ENCODE measurements around the gene TEC. TPM values are rescaled to one million over a fixed set of nuclear protein-coding genes. Genes with fewer than 3 reads are reported as not detected.
"Not testable (repeated sequence)": the region's sequence is repeated elsewhere in the genome, so short reads cannot be mapped to it uniquely, and the experiment has no call there.

The TEC gene
- total RNA-seq, 2 experiments from 2014 or later, result 1.7 to 2.2 TPM

DNA sequence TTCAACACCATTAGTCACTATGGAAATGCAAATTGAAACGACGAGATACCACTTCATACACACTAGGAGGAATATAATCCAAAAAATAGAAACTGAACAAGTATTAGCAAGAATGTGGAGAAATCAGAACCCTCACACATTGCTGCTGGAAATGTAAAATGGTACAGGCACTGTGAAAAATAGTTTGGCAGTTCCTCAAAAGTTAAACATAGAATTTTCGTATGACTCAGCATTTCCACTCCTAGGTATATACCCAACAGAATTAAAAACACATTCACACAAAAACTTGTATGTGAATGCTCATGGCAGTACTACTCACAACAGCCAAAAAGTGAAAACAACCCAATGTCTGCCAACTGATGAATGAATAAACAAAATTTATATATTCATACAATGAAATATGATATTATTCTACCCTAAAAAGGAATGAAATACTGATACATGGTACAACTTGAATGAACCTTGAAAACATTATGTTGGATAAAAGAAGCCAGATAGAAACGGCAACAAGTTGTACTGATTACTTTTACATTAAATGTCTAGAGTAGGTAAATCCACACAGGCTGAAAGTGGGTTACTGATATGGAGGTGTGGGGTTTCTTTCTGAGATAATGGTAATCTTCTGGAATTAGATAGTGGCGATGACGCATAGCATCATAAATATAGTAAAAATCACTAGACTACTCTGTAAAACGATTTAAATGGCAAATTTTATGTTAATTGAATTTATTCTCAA lies 22.3 kb downstream of the TEC start:
- ChIA-PET POLR2A (no interaction called here), CTCF (no interaction called here)

DNA sequence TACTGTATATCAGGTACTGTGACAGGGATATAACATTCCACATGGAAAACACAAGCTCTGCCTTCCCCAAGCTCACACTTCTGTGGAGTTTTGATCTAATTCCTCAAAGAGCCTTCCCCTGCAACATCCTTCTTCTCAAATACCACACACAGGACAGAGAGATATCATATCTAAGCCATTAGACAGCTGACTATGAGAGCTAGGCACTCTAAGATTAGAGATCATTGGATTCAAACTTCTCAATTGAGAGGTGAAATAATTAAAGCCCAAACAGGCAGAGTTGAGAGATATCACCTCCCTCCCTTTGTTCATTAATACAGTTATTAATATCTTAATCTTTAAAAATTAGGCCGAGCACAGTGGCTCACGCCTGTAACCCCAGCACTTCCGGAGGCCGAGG lies 25.0 kb downstream of the TEC start:
- CTCF ChIA-PET, result no interaction called here

DNA sequence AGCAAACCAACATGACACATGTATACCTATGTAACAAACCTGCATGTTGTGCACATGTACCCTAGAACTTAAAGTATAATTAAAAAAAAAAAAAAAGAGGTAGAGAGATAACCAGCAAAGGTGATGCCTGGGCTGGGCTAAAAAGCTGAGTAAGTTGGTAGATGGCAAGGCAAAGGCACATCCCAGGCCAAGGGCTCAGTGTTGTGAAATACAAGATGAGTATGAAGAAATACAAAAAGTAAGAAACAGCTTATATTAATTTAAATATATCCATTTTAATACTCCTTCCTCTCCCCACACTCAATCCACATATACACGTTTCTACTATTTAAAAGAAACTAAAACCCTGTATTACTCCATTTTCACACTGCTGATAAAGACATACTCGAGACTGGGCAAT lies 25.8 kb downstream of the TEC start:
- POLR2A ChIA-PET, result no interaction called here
- CTCF ChIA-PET, result interaction anchor here (0.6 kb wide), 1 partner anchor 31 kb away, joined by 3 read pairs; no protein-coding TSS in a partner anchor

More for the DNA sequence above, 25.0 kb downstream of the TEC start:
- POLR2A ChIA-PET, result no interaction called here

DNA sequence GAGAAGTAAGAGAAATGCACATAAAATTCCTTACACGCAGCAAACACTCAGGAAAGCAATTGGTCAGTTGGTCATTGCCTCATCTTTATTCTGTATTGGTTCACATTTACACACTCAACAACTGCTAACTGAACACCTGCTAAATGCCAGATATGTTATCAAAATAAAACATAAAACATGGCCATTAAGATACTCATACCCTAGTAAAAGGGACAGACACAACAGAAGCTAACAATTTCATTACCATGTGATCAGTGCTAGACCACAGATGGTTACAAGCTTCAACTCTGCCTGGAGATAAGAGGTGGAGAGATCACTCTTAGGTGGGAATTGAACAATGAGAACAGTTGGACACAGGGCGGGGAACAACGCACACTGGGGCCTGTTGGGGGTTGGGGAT lies 26.2 kb downstream of the TEC start:
- POLR2A ChIA-PET, result no interaction called here
- CTCF ChIA-PET, result interaction anchor here (0.6 kb wide), 1 partner anchor 32 kb away, joined by 3 read pairs; no protein-coding TSS in a partner anchor

DNA sequence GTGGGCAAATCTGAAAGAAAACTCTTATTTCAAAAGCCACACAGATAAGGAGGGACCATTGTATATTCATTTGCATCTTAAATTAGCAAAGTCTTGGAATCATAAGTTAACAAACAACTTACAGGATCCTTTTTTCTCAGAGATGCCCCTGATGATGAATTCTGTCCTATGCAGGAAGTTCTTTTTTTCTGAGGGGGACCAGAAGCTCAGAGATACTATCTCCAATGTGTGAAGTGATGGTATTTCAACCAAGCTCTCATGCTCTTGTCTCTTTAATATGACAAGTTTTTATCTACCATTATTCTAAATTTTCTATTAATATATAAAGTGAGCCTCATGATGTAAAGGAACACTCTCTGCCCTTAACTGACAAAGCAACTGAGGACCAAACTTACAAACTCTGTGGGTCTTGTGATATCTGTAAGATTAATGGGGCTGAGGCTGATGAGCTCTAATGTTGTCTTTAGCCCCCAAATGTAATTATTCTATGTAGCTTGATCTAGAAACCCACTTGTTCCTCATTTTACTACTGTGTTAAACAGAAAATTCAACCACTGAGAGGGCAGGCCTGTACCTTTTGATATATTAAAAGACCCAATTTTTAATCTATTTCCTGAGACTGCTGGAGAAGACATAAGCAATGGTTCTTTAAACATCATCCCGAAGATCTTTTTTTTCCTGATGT lies 27.0 kb downstream of the TEC start:
- ChIA-PET CTCF (no interaction called here), POLR2A (no interaction called here)

DNA sequence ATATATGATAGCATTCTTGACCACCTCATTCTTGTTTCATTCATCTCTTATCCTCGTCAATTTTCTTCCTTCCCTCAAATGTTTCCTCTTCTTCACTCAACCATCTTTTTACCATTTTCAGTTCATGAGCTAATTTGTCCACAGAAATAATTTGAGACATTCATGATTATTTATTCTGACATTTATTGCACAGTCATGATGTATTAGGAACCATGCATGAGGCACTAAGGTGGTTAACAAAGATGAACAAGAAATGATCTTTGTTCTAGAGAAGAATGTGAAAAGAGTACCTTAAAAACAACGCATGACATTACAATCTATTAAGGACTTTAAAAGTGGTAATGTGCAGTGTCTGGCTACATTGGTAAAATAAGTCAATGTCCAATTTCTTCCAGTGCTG lies 27.9 kb downstream of the TEC start:
- CTCF ChIA-PET, result no interaction called here
- POLR2A ChIA-PET, result no interaction called here

DNA sequence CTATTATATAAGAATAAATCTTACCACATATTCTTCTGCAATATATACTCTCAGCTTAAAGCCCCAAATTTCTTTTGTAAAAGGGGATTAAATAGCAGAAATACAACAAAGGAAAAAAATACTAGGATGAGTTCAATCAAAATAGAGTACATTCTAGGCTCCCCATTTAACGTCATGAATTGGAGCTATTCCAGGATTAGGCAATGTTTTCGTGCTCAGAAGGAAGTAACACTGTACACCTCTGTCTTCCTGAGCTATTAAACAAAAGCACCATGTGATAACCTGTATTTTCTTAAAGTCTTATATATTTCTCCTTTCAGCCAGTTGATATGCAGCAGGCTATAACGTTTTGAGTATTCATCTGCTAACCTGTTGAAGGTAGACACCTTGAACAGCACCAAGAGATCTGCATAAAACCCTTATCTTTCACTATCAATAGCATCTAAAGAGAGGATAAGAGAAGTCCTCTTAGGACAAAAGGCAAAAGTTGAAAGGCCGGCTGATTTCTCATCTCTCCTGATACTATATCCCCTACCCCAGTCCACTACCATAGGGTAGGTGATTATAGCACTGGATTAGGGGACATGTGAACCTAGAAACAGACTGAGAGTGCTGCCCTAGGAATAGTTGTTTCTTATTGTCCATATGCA lies 31.5 kb downstream of the TEC start:
- POLR2A ChIA-PET, result no interaction called here
- CTCF ChIA-PET, result no interaction called here

DNA sequence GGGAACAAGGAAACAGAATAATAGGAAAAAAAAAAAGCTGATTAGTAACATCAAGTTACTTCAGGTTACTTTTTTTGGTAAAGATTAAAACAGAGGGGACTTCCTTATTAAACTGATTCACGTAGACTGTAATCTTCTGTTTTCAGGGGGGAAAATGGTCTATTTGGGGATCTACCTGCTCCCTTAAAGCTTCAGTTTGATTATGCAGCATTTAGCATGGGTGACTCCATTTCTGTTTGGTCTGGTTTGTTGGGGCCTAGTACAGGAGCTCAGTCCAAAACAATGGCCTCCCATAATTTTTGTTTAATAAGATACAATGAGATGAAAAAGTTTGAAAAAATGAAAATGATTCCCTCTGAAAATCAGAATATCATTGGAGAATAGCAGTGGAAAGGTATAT lies 34.6 kb downstream of the TEC start:
- CTCF ChIA-PET, result no interaction called here
- POLR2A ChIA-PET, result interaction anchor here (0.6 kb wide), 1 partner anchor 15 kb away, joined by 3 read pairs; no protein-coding TSS in a partner anchor

DNA sequence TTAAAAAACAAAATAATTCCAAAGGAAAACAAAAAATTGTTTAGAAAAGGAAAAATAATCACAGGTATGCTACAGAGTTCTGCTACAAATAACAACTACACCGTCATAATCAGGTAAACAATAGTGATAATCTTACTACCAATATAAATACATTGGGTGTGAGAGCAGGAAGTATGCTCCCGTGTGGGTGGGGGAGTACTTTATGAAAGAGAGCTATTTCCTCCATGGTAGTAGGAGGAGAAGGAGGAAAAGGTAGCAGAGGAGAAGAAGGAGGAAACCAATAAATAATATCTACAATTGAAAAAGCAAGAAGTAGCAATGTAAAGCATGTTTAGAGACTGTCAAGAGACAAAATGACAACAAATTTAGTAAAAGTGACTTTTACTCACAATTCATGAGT lies 35.1 kb downstream of the TEC start:
- ChIA-PET POLR2A (interaction anchor here (0.6 kb wide), 1 partner anchor 15 kb away, joined by 3 read pairs; no protein-coding TSS in a partner anchor), CTCF (no interaction called here)

DNA sequence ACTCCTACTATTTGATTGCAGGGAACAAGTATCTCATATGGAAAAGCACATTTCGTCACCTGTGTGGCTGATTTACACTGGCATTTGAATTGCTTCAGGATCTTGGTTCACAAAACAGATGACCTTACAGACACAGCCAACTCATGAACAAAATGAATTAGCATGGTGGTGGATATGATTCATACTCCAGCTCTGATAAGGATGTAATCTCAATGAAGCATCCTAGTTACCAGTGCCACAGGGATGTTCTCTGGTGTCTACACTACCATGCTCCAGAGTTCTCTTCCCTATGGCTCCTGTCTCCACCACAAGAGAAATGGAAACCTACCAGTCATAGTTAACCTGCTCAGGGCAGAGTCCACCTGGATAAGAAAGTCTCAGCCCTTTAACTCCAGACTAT lies 40.7 kb downstream of the TEC start:
- ChIA-PET CTCF (no interaction called here), POLR2A (no interaction called here)

DNA sequence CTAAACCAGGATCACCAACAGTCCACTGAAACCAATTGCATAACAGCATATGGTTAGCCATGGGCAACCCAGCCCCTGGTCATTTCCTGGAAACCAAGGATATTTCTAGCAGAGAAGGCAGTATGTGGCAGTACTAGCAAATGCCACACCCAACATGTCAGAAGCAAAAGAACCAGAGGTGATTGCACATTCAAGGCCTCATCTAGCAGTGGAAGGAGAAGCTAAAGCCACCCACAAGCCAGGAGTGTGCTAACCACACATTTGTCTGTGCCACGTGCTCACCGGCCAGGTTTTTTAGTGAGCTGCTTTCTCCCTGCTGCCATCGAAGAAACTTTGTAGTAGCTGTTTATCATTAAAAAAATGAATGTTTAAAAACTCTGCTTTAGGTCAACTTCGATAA lies 42.0 kb downstream of the TEC start:
- POLR2A ChIA-PET, result no interaction called here
- CTCF ChIA-PET, result no interaction called here

DNA sequence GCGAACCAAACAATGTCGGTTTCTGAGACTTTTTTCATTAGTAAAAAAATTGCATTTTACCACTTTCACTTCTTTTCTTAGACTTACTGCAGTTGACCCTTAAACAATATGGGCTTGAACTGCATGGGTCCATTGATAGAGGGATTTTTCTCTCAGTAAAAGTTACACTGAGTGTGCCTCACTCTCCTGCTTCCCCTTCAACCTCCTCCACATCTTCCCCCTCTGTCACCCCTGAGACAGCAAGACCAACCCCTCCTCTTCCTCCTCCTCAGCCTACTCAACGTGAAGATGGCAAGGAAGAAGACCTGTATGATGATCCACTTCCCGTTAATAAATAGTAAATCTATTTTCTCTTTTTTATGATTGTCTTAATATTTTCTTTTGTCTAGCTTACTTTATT lies 43.4 kb downstream of the TEC start:
- ChIA-PET CTCF (no interaction called here), POLR2A (no interaction called here)

DNA sequence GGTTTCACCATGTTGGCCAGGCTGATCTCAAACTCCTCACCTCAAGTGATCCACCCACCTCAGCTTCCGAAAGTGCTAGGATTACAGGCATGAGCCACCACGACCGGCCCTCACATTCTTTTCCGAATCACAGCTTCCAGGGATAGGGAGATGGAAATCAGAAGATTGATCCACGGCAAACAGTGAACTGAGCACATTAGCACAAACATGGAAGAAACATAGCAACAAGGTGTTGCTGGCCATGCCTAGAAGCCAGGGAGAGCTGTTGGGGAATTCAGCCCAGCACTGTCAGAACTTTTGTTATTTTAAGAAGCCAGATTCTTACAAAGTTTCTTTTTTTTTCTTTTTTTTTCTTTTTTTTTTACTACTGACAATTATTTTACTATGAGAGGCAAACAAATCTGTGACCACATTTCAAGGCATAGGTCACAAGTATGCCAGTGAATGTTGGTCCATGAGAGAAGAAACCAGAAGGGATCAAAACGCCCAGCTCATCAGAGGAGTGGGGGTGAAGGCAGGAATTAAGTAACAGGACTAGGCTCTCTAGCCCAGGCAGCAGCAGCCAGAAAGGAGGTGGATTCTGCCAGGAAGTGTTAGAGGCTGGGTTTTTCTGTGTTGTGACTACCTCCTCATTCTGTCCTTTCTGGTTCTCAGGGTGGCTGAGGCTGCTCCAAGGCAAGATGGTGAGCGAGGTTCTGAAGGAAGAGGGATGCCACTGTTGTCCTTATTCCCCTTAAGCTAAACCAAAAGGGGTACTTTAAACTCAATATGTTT lies 44.1 kb downstream of the TEC start:
- POLR2A ChIA-PET, result no interaction called here
- CTCF ChIA-PET, result interaction anchor here (0.5 kb wide), 1 partner anchor 77 kb away, joined by 5 read pairs; no protein-coding TSS in a partner anchor

DNA sequence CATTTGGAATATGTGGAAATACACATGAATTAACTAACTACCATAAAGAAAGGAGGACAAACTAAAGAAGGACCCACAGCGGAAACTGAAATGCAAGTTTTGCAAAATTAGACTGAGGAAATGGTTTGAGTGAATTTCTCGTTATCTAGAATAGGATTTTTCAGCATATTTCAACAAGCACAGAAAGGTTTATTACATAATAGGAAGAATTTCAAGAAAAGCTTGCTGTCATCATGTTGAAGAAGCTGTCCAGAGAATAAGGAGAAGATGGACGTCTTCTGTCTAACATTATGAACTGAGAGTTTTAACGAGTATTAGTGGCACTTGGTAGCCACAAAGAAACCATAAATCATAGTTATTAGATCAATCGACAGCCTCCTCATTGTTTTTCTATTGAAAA lies 45.0 kb downstream of the TEC start:
- CTCF ChIA-PET, result no interaction called here

DNA sequence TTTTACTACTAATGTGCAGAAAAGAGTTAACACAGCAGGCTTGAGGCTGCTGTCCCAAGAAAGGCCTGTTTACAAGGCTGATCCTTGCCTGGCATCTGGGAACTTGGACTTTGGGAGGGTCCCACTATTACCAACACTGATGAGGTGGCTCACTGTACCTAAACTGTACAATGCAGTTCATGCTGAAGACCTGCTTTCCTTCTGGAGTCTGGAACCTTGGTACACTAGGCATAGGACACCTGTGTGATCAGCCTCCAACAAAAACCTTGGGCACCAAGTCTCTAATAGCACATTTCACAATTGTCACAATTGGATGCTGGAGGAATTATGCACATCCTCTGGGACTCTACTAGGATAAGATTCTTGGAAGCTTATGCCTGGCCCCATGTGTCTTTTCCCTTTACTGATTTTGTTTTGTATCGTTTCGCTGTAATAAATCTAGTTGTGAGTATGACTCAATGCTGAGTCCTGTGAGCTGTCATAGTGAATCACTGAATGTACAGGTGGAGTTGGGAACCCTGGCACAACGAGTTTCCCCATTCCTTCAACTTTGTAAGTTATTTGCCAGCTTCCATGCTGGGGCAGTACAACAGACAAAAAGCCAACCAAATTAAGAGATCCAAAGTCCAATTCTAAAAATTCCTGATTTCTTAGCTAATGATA lies 45.9 kb downstream of the TEC start:
- CTCF ChIA-PET, result no interaction called here
- POLR2A ChIA-PET, result no interaction called here

More for the DNA sequence above, 45.0 kb downstream of the TEC start:
- POLR2A ChIA-PET, result no interaction called here

DNA sequence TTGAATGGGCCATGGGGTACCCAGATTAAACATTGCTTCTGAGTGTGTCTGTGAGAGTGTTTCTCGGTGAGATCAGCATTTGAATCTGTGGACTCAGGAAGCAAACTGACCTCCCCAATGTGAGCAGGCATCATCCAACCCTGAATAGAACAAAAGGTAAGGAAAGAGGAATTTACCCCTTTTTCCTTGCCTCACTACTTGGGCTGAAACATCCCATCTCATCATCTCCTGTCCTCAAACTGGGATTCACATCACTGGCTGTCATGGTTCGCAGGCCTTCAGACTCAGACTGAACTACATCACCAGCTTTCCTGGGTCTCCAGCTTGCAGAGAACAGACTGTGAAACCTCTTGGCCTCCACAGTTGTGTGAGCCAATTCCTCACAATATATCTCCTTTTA lies 47.1 kb downstream of the TEC start:
- CTCF ChIA-PET, result no interaction called here

DNA sequence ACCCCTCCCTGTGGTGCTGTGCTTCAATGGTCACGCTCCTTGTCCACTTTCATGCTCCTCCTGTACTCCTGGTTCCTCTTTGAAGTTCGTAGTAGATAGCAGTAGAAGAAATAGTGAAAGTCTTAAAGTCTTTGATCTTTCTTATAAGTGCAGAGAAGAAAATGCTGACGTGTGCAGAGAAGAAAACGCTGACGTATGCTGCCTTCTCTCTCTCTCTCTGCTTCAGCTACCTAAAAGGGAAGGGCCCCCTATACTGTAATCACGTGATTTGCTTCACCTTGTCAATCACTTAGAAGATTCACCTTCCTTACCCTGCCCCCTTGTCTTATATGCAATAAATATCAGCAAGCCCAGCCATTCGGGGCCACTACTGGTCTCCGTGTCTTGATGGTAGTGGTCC lies 50.2 kb downstream of the TEC start:
- POLR2A ChIA-PET, CTCF ChIA-PET: not testable (repeated sequence)

More for the DNA sequence above, 47.1 kb downstream of the TEC start:
- POLR2A ChIA-PET, result no interaction called here

DNA sequence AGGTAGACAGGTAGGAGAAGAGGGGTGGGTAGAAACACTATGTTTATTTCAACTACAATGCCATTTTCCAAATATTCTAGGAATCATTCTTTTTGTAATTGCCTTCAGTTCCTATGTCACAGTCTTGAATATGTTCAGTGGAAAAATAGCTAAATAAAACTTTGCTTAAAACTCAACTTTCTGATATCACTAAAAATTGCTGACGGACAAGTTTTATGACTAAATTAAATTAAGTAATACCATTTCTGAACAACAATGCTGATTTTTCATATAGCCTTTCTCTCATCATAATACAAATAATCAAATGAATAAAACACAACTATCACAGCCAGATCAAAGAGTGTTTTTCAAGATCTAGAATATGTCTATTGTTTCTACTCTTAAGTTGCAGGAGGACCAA lies 53.1 kb downstream of the TEC start:
- ChIA-PET CTCF (no interaction called here), POLR2A (no interaction called here)

DNA sequence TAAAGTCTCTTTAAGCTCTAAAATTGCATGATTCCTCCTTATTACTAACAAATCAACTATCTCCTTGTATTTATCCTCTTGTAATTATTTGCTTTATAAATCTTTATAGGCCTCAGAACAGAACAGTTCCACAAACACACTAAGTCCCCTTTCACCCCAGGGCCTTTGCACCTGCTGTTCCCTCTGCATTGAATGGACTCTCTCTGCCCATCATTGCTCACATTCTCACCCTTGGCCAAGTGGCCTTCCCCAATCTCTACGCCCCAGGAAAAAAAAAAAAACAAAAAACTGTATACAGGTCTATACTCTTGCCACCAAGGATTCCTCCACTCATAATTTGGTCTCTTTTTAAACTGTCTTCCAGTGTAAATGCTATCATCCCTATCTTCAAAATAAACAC lies 53.7 kb downstream of the TEC start:
- CTCF ChIA-PET, result no interaction called here

DNA sequence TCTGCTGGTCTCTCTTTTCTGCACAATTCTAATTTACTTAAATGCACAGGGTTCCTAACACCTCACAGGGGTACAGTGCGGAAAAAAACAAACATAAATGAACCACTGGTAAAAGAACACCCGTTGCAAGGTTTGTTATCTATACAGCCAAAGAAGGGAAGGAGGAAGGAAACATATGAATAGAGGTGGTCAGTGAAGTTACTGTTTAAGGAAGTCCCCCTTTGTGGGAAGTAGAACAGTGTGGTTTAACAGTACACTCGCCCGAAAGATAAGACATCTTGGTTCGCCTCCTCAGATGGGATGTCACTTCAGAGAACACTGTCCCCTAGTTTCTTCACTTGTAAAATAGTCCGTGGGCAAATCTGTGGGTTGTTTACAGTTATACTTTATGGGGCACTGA lies 57.5 kb downstream of the TEC start:
- ChIA-PET POLR2A (no interaction called here), CTCF (no interaction called here)

More for the DNA sequence above, 53.7 kb downstream of the TEC start:
- POLR2A ChIA-PET, result no interaction called here

Data from activated CD8-positive, alpha-beta memory T cell treated with anti-CD3 and anti-CD28 coated beads for 36 hours (primary cell).